HG03442 (cell line): ENCODE results near the gene TMEM106C.

ENCODE experiments used
- ATAC-seq: cut with Tn5 transposase; IDR thresholded peaks from one replicate; pipeline ENCODE4 v1.9.1; 2021; ENCODE audit warnings: mild to moderate bottlenecking, moderate library complexity; ENCODE audit not compliant: unreplicated experiment

TMEM106C gene

DNA sequence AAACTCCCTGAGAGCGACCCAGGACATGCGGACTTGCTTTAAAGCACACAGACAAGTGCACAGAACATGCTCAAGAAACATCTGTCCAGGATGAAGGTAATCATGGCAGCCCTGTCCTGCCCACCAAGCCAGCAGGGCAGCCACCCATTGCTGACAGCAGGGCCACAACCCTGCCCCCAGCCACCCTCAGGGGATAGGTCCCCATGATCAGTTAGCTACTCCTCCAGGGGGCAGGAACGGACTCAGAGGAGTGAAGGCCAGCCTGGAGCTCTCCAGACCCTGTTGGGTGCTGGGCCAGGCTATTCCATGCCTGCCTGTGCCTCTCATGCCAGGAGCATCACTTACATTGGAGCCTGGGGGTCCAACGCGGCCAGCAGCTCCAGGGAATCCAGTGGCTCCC lies 15.8 kb downstream of the TMEM106C start:
- no peak for ATAC-seq

DNA sequence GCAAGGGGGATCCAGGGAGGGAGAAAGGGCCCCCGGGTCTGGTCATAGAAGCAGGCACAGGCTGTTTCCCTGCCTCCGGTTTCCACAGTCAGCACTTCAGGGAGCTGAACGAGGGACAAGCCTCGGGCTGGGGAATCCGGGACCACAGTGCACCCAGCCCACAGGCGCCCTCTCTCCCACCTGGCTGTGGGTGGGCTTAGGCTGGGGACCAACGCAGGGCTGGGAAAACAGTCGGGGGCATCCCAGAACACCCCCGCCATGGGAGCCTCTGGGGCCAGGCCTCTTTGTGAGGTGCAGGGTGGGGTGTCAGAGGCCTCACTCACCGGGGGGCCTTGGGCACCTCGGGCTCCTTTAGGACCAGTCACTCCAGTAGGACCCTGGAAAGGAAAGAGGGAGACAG lies 16.3 kb downstream of the TMEM106C start:
- ATAC-seq, result no peak

DNA sequence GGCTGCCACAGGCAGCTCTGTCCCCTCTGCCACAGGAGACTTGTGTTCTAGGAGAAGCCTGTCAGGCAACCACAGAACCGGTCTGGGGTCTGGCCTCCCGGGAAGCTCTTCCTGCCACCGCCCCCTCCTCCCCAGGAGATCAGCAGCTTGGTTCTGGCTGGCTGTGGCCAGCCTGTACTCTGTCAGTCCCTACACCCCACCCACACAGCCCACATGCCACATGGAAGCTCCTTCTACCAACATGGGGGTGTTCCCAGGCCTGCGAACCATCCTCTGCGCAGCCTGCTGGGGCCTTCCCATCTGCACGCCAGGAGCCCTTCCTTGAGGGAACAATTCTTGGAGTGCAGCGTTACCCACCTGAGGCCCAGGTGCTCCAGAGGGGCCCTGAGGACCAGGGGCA lies 16.8 kb downstream of the TMEM106C start:
- ATAC-seq, result no peak

DNA sequence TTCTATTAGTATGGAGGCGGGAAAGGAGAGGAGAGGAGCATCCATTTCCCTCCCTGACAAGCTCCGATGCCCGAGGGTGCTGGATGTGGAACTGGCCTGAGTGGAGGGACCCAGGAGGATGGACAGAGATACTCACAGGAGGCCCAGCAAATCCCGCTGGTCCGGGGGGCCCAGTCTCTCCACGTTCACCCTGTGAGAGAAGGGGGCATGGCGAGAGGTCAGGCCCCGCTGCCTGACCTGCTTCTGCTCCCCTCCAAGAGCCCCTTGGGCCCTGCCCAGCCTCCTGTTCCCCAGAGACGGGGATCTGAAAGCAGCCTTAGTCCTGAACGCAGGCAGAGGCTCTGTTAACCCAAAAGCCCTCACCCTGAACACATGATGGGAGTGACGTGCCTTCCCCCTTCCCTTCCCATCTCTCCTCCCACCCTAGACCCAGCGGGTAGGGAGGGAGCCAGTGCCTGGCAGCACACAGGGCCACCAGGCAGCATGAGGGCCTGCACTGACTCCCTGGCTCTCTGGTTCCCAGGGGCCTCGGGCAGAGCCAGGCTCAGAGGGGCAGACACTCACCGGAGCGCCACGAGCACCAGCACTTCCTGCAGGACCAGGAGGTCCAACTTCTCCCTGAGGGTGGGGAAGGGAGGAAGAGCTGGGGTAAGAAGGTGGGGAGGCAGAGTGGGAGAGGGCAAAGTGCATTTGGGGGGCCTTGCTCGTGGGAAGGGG lies 17.5 kb downstream of the TMEM106C start:
- no peak for ATAC-seq

DNA sequence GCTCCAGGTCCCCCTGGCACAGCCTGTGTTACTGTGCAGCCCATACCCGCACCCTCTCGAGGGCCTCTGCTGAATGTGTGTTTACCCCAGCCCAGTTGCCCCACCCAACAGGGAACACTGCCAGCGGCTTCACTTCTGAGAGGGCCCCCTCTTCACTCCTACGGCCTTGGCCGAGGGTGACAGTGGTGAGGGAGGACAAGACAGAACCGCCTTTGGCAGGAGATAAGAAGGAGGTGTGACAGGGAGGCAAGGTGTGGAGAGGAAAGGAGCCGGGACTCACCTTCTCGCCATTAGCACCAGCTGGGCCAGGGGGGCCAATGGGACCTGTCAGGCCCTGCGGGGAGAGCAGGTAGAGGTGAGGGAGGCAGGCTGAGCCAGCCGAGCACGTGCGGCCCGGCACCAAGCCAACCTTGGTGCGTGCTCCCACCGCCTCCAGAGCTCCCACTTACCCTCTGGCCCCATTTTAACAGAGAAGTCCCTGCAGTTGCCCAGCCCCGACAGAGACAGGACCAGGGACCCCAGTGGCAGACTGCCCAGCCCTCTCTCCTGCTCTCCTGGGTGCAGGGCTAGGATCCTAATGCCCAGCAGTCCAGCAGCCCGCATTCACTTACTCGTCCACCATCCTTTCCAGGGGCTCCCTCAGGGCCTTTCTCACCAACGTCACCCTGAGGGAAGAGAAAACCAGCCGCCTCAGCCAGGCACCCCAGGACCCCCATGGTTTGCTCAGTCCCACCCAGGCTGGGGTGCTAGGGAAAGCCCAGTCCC lies 18.3 kb downstream of the TMEM106C start:
- no peak for ATAC-seq

DNA sequence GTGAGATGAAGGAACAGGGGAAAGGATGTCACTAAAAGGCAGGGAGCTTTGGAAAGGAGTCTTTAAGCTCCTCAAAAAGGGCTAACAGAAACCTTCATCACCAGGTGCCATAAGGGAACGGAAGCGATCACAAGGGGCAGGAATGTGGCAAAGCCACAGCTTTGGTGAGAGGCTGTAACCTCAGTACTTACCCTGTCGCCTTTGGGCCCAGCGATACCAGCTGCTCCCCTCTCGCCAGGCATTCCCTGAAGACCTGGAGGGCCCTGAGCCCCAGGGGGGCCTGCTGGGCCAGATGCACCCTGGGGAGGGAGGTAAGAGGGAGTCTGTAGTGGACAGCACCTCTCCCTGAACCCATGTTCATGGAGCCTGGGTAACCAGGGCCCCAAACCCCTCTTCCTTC lies 18.9 kb downstream of the TMEM106C start:
- no peak for ATAC-seq

DNA sequence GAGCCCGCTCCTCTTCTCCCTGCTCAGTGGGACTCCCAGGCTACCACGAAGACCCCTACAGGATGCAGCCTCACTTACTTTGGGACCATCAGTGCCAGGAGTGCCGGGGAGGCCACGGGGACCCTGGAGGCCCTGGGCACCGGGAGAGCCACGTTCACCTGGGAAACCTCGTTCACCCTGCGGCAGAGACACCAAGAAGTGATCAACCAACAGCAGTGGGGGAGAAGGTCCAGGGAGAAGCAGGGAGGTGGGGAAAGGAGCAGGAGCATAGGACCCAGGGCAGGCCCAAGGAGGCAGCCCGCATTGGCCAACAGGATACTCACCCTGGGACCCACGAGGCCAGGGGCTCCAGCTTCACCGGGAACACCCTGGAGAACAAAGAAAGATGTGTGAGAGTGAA lies 19.4 kb downstream of the TMEM106C start:
- no peak for ATAC-seq

DNA sequence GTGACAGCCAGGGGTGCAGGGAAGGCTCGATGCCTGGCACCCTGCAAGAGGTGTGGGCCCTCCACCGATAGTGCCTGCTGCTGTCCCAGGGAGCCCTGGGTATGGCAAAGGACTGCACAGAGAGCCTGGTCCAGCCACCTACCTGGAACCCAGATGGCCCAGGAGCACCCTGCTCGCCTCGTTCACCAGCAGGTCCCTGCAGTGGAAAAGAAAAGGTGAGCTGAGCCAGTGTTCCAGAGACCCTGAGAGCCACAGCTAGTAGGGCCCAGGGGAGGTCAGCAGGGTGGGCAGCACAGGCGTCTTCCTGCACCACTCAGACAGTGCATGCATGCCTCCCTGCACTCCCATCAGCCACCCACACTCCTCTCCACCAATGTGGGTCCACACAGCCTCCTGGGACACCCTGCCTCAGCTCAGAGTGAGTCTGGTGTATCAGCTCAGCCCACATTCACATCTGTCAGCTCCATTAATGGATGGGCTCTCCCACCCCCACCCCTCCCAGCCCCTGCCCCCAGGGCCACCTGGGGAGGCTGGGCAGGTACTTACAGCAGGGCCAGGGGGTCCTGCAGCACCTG lies 20.2 kb downstream of the TMEM106C start:
- no peak for ATAC-seq

DNA sequence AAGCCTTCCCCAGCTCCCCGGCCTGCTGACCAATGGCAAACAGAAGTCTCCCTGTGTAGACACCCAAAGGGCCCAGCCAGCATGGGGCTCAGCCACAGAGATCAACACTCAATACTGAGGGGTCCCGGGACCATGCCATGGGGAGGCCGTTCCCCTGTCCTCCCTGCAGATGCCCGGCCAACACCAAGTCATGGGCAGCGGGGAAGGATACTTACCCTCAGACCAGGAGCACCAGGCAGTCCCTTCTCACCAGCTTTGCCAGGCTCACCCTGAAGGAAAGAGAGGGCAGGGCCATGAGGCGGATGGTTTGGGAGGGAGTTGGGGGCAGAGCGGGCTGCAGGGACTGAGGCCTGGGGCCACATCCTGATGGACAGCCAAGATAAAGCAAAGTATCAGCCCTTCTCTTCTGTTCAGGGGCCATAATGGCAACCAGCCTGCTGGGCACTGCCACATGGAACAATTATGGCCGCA lies 21.0 kb downstream of the TMEM106C start:
- ATAC-seq, result no peak

DNA sequence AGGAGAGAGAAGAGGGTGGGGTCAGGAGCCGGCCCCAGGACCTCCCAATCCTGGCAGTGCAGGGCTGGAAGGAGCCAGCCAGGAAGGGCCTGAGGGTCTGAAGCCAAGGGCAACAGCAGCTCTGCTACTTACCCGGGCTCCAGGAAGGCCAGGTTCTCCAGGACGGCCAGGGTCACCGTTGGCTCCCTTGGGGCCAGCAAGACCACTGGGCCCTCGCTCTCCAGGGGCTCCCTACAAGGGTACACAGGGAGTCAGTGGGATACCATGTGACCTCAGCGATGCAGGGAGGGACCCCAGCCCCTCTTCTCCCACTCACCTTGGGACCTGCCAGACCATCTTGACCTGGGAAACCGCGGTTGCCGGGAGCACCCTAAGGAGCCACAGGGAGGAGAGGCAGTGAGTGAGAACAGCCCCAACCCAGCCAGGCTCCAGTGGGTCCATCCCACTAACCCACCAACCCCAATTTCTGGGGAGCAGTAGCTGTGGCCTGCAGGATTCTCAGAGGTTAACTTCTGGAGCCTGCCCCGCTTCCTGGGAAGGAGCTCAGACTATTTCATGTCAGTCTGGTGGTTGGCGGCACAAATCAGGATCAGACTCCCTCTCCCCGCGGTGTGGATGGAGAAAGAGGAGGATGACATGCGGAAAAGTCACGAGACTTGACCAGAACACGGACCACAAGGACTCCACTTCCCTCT lies 22.3 kb downstream of the TMEM106C start:
- ATAC-seq, result no peak

DNA sequence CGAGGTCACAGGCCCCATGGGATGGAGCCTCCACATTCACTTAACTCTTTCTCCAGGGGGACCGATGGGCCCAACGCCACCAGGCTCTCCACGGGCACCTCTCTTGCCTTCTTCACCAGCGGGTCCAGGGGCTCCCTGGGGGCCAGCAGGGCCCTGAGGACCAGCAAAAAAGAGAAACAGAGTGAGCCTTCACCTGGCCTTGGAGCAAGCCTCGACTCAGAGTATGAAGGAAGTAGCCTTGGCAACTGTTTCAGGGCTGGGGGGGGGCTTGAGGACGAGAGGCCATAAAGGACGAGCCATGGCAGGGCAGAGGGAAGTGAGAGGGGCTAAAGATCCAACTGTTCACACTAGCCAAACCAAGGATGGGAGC lies 22.9 kb downstream of the TMEM106C start:
- no peak for ATAC-seq

DNA sequence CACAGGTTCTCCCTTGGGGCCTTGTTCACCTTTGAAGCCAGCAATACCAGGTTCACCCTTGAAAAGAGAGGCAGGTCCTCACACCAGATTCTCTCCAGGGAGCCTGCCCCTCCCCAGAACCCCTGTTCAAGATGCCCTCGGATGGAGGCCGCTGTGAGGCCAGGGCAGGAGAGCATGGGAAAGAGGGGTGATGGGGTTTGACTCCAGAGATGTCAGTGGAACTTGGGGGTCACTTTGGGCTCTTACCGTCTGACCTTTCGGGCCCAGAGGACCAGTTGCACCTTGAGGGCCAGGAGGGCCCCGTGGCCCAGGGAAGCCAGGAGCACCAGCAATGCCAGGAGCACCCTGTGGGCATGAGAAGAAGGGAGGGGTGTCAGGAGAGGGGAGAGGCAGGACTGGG lies 23.4 kb downstream of the TMEM106C start:
- no peak for ATAC-seq

DNA sequence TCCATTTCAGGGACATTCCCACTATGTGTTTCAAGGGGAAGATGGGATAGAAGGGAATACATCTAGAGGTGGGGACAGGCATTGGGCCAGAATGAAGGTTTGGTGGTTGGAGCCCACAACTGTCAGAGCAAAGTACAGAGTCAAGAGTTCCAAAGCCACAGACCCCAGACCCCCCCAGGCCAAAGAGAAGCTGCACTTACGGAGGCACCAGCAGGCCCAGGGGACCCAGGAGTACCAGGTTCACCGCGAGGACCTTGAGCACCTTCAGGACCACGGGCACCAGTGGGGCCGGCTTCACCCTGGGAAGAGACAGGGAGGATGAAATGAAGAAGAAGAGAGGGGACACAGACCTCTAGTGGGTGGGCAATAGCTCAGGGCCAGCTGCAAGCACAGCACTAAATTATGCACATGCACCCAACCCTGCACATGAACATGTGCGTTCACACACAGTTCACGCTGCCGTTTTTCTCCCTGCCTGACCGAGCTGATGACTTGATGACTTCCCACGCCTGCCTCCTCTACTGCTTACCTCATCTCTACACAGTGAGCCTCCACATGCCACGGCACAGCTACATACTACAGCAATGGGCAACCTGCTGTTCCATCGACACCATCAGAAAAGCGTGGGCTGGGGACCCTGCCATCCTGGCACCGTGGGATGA lies 24.1 kb downstream of the TMEM106C start:
- no peak for ATAC-seq

DNA sequence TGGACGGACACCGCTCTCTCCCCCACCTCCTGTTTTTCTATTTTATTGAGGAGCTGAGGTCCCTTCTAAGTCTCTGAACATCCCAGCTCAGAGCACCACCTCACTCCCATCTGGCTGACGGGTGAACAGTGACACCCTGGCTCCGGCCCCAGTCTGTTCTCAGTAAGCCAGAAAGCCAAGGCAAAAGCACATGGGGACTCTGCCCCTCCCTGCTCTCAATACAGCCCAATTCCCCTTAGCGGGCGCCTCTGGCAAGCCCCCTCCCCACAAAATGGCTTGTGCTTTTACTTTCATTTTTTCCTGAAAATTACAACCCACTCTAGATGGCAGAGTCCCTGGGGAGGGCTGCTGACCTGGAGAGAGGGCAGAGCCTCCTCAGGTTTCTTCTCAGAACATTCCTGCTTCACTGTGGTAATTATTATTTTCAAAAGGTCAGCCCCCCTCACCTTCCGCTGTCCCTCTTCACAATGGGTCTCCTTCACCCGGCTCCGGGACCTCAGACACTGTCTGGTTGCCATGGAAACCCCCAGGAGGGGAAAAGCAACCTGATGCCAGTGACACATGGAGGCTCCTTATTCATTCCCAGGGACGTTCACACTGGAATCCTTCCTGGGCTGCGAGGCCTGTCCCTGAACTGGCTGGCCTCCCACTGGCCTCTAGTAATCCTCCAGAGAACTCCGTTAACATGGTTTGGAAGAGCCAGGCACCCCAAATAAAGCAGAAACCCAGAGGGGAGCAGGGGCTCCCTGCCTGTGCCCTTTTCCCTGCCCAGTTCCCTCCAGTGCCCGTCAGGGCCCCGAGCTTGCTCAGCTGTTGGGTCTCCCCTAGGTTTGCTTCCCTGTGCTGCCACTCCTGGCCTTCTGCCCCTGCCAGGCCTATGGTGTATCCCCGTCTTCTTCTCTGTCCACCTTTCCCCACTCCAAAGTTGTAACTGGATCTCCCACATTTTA lies 25.0 kb downstream of the TMEM106C start:
- ATAC-seq, result no peak

DNA sequence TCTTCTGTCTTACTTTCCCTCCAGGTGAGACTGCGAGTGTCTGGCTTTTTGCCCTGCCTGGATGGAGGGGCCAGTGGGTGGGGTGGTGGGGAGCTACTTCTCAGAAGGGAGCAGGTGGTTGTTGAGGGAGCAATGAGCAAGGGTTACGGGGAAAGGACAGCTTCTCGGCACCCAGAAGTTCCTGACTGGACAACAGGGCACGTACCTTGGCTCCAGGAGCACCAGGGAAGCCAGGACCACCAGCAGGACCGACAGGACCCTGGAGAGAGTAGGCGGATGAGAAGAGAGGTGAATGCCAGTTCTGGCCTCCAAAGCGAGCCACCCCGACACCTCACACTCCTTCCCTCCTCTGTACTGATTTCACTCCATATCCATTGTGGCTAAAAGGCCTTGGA lies 25.6 kb downstream of the TMEM106C start:
- no peak for ATAC-seq

DNA sequence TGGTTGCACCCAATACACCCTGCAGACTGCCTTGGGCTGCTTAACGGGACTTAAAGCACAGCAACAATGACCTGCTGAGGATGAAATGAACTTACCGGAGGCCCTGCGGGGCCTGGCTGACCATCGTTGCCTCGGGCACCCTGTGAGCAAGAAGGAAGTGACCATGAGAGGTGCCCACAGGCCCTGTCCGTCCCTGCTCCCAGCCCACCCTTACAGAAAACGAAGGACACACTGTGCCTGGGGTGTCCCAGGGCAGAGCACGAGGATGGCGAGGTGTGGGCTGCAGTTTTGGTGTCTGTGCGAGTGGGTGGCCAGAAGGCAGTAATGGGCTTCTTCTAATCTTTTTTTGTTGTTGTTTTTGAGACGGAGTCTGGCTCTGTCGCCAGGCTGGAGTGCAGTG lies 26.3 kb downstream of the TMEM106C start:
- no peak for ATAC-seq

DNA sequence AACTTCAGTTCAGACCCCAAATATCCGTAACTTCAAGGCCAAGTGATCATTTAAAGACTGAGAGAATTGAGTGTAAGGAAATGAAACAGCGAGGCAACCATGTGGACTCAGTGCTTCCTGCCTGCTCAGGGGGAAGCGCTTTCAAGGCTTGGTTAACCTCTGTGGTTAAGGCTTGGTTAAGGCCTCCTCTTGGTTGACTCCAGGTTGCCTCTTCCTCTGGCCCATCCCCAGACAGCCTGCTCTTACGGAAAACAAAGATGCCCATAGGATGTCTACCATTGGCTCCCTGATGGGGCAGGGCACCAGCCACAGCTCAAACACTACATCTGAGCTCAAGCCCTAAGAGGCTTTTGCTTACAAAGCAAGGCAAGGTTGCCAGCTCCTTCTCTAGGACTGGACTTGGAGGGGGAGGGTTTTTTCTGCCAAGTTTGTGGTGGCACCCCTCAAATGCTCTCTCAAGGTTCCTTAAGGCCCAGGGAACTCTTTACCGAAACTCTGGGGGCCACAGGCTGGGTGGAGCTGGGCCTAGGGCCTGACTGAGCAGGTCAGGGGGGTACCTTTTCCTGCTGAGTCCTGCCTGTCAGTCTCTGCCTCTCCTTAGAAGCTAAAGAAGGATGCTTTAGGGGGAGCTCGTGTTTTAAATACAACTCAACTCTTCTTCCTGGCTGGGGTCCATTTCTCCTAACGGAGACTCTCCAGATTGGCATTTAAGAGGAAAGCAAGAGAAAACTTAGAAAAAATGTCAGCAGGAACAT lies 27.1 kb downstream of the TMEM106C start:
- ATAC-seq, result peak; percentile 93

DNA sequence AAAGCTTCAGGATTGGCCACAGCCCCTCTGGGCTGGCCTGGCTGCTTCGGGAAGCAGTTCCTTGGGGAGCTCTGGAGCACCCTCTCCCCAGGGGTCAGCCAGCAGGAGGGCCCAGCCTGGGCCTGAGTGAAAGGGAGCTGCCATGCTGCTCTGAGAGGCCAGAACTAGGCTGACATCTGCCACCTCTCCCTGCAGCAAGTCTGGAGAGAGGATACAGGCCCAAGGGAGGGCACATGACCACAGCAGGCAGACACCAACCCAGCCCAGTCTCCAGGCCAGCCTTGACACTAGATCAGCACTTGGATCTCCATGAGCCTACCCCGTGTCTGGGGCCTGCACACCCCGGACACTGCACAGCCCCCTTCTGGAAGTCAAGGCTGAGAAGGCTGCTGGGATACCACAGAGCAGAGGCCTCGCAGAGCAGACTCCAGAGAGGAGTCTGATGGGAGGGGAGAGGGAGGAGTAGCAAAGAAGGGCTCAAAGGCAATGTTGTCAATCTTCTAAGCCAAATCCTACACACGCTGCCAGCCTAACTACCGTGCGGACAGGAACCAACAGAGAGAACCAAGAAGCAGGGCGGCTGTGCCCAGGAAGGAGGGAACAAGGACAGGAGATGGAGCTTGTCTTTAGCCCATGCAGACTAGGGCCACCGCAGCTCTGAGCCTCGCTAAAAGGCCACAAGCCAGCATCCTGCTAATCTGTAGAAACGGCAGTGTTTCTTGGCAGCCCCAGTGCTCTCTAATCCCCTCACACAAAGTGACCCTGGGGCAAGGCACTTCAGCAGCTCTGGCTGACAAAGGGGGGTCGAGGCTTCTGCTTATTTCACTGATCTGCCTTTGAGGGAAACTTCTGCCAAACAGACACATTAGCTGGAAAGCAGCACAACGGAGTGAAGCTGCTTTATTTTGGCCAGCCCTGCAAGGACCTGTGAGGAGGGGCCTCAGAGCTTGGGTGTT lies 28.0 kb downstream of the TMEM106C start:
- no peak for ATAC-seq
